ENCODE results near the gene CCBE1.

GRCh38 chr18:59604877-59605276 lies 92.3 kb downstream of the CCBE1 start:
- TF ChIP-seq CTCF (conservative IDR thresholded peaks at IDR 0.05 in 1 of 2, IDR thresholded peaks at IDR 0.05 in 1 of 2; ENCODE audit: low read depth in 1 of 2, low read length in 2 of 2) (no peak), EZH2 (IDR thresholded peaks at IDR 0.05; ENCODE audit: low read length, missing control alignments) (no peak)
